A673 (cell line): ENCODE results near the gene PGGT1B.

Source experiments
- CTCF ChIP-seq: fragments of 300-800, 200-600 bp; sonication (generic); conservative IDR thresholded peaks from 2 replicates; pipeline ENCODE4 v1.5.1; 2017; ENCODE audit warnings: low read depth, mild to moderate bottlenecking, antibody characterized with exemption, low read length, moderate library complexity, mixed read lengths
- EZH2 ChIP-seq: fragments of 200-600 bp; sonication (generic); IDR thresholded peaks from 2 replicates; pipeline ENCODE4 v1.6.1; 2017; ENCODE audit warnings: borderline replicate concordance, low read depth, mild to moderate bottlenecking, mixed read lengths, antibody characterized with exemption, low read length; ENCODE audit not compliant: poor library complexity, severe bottlenecking

- TF ChIP-seq EZH2 (no peak), CTCF (no peak)
These were observed 69.4 kb downstream of the PGGT1B start for GRCh38 chr5:115193295-115193694.
